8988T (cell line): ENCODE data around the gene IGFALS.

ENCODE experiments used
- DNase-seq: peaks from one replicate; pipeline ENCODE4 v3.0.0; 2011

Gene IGFALS

DNA sequence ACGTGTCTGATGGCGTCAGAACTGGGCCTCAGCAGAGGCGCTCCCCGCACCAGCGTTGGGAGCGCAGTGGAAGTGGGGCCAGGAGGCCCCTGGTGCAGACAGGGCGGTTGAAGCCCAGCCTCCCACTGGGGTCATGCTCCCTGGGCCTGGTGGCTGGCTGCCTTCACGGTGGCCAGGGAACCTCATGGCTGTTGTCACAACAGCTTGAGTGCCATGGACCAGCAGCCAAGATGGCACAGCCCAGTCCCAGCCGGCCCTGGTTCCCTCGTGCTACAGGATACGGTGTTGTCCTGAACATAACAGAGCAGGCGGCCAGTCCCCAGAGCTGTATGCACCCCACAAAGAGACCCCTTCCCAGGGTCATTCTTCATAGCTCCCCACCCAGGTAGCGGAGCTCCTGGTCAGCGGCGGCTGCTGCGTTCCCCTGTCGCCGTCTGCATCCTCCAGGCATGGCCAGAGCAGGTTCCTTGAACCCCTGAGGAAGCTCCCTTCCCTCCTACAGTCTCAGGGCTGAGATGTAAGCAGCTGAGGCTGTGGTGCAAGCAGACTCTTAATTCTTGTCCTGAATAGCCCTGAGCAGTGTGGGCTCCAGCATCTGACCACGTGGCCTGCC lies 51.8 kb downstream of the IGFALS start:
- DNase-seq, result no peak

DNA sequence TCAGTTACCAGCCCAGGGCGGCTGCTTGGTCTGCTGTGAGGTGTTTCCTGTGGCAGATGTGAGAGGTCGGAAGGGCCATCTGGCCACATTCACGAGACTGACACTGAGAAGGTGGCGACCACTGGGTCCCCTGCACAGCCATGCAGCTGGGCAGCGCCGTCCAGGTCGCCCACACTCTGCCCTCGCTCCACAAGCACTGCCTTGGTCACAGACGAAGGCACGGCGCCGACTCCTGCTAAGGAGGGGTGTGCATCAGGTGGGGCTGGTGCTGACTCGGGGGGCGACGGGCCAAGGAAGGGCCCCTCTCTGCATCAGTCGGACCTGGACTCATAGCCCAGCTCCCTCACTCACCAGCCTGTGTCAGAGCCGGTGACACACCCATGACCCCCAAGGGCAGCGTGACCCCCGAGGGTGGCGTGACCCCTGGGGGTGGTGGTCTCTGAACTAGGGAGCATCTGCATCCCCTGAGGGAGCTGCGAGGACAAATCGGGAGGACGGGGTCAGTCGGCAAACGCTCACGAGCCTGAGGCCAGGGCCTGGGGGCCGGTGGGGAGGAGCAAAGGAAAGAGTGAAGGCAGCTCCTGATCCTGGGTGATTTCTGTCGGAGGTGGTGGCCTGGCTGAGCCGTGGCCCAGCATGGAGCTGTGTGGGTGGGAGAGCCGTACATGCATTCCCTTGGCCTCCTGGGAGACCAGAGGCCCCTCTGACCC lies 52.6 kb downstream of the IGFALS start:
- DNase-seq, result no peak
